Ramos (cell line): ENCODE results near the gene TRPM1.

Experiments
- in situ Hi-C: fragments of 300-500 bp; cut with MboI; formaldehyde crosslinking; loops from one replicate; pipeline ENCODE4 v1.14.3; 2022; ENCODE audit warnings: low sequenced_read_pairs; ENCODE audit not compliant: unreplicated experiment

TRPM1 gene

DNA sequence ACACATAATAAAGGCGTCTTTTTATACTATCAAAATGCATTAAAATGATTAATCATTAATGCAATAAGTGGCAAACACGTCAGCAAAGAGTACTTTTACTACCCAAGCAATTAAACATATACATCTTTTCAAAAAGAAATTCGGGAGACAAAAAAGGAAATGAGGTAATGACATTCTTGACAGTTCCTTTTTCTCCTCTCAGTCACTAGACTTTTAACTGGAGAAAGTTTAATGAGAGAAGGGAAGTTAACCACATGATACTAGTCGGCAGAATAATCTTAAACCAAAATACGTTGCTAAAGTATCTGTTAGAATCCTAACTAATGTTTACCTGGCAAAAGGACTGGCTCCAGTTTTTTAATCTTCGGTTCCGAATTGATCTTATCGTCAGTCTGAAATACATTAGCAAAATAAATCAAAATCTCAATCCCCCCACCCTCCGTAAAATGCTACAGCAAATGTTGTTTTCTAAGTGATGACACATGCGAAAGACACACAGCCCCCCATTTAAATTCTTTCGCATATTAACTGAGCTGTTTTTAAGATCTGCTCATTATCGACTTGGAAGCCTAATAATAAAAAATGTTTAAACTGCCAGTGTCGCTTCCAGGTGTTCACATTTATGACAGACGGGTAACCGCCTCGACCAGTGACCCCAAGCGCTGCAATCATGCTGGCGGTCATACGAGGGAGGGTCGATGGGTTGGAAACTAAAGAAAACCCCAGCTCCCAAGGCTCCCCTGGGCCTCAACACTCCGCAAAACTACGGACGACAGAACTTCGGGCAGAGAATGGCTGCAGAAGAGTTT lies 110.9 kb downstream of the TRPM1 start:
- in situ Hi-C loops, result no loop called here

GRCh38 chr15:30990036-30990435 lies 111.5 kb downstream of the TRPM1 start:
- in situ Hi-C loops, result no loop called here

DNA sequence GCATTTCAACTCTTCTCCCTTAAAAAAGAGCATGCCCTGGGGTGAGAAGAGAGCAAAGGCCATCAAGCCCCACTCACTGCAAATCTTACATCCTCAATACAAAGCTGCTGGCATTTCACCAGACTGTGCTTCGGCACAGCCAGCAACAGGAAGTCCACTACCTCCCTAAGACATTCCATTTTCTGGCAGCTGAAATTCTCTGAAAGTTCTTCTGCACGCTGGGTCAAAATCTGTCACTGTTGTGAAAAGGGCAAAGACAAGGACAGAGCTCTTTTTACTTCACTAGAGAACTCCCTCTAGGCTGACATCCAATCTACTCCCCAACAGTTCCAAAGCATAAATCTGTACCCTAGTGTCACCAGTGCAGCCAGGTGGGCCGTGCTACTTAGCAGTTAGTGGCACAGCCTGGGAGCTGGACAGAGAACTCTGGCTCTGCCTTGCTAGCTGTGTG lies 116.4 kb downstream of the TRPM1 start:
- in situ Hi-C loops, result no loop called here

DNA sequence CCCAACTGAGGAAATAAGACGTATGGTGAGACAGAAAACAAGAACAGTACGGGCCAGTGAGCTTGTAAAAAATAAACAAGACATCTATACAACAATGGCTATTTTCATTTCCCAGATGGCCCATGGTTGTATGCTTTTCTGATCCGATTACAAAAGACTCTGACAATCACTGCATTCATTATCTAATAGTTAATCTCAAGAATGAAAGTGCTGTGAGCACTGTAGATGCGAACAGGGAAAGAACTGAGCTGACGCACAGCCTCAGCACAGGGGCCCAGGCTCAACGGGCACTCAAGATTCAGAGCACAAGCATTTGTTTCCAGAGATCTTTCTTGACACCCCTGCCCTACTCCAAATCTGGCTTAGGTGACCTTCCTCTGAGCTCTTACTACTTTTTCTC lies 117.0 kb downstream of the TRPM1 start:
- in situ Hi-C loops, result no loop called here

GRCh38 chr15:30984118-30984517 lies 117.4 kb downstream of the TRPM1 start:
- in situ Hi-C loops, result no loop called here

DNA sequence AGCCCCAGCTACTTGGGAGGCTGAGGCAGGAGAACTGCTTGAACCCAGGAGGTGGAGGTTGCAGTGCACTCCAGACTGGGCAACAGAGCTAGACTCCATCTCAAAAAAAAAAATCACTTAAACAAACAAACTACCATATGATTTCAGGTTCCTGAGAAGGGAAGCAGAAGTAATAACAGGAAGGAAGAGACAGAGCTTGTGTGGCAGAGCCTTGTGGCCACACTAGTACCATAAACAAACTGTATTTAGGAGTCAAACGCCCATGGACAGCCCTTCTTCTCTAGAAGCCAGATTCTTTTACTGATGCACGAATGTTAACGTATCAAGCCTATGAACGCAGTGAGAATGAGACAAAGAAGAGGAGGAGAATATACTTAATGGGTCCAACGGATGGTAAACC lies 122.1 kb downstream of the TRPM1 start:
- in situ Hi-C loops, result no loop called here

GRCh38 chr15:30978328-30978727 lies 123.2 kb downstream of the TRPM1 start:
- in situ Hi-C loops, result no loop called here

GRCh38 chr15:30974112-30974511 lies 127.4 kb downstream of the TRPM1 start:
- in situ Hi-C loops, result no loop called here

DNA sequence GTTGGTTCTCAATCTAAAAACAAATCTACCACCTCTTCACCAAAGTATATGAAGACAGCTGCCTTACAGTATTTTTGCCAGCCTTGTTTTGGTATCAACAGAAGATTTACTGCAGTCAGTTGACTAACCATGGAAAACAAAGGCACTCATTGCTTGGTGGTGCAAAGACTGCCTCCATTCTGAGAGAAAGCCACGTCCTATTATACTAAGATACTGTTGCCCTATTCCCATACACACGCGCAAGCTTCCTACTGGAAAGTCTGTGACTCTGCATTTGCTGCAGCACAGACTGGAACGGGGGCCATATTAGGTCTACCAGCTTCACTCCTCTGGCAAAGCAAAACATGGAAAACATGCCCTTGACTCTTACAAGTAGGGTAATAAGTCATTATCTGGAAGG lies 128.1 kb downstream of the TRPM1 start:
- in situ Hi-C loops, result no loop called here

DNA sequence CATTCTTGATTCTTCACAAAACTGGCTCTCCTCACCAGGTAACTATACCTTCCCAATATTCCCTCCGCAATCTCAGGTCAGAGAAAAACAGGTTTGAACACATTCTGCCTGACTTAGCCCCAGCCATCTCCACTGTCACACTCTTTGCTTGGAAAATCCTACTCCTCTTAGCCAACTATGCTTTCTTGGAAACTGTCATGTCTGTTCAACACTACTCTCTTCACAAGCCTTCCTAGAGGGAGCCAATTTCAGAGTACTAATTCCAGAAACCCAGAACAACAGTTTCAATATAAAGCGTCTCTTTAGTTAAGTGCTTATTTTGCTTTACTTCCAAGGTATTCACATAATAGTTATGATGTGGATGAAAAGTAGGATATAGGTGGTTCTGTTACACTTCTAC lies 131.8 kb downstream of the TRPM1 start:
- in situ Hi-C loops, result no loop called here

- in situ Hi-C loops, result no loop called here
Measured at GRCh38 chr15:30963681-30964080, 137.8 kb downstream of the TRPM1 start.

DNA sequence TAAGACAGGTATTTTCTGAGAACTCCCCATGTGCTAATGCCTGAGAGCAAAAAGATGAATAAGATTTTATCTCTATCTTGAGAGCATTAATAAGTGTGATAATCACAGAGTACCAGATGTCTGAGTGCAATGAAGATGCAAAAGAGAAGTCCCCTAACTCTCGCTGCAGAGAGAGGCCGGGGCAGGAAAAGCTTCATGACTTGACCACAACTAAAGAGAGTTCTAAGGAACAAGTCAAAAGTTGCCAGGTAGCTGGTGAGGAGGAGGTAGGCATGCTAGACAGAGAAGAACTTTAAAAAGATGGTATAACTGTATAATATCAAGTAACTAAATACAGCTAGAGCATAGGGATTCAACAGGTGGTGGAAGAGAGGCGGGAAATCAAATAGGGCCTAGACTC lies 138.9 kb downstream of the TRPM1 start:
- in situ Hi-C loops, result no loop called here

DNA sequence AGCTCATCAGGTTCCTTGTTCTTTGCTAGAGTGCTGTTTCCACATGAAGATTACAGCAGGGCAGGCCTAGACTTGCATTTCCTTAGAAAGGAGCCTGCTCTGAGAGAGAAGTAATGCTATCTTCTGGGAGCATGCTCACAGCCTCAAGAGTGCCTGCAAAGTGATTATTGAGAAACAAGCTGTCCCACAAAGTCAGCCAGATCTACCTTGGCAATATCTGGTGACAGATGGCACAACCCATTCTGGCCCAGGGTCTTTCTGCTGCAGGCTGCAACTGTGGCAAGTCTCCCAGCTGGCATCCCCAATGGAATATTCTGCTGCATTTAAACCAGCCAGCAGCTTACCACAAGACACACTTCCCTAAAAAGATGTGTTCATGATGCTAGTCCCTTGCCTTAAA lies 139.4 kb downstream of the TRPM1 start:
- in situ Hi-C loops, result no loop called here

- in situ Hi-C loops, result no loop called here
Measured at GRCh38 chr15:30958219-30958618, 143.3 kb downstream of the TRPM1 start.

DNA sequence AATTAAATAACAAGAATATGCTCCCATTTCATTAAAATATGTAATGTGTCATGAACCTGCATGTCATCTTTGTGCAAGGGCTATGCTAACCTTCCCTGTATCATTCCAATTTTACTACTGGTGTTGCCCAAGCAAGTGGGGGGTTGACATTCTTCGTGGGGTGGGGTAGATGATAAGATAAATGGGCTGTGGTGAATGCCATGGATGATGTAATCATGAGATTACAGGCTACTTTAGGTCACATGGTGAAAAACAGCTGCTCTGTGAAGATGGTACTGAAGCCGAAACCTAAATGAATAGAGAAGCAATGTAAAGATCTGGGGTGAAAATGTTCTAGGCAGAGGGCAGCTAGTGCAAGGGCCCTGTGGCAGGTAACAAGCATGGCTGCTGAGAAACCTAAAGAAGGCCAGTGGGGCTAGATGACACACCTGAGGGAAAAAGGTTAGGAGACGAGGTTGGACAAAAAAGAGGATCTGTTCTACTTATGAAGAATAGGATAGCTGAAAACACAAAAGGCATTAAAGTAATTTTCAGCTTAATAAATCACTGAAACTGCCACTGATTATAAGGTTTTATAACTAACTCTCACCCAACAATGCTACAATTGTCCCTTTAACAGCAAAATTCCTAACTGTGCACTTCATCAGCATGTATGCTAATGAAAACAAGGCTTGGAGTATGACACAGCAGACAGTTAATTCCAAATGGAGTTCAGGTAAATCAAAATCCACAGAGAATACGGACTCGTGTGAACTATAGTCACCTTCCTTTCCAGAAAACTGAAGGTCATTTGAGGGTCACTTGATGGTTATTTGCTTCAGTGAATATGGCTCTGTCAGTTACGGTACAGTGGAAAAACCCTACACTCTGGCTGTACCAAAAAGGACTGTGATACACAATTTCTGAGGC lies 145.1 kb downstream of the TRPM1 start:
- in situ Hi-C loops, result no loop called here

DNA sequence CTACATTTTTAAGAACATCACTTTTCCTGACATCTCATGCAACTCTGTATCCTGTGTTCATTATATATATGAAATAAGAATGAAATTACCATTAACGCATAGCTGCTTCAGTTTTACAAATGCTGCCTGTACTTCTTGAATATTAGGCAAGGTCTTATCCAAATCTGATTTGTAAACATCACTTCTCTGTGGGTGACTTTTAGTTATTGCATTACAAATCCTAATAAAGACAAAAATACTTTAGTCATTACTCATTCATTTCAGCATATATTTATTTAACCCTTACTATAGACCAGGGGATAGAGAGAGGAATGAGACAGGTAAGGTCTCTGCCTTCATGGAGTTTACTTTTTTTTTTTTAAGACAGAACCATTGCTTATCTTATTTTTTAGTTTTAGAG lies 146.9 kb downstream of the TRPM1 start:
- in situ Hi-C loops, result no loop called here

GRCh38 chr15:30953731-30954378 lies 147.7 kb downstream of the TRPM1 start:
- in situ Hi-C loops, result no loop called here

DNA sequence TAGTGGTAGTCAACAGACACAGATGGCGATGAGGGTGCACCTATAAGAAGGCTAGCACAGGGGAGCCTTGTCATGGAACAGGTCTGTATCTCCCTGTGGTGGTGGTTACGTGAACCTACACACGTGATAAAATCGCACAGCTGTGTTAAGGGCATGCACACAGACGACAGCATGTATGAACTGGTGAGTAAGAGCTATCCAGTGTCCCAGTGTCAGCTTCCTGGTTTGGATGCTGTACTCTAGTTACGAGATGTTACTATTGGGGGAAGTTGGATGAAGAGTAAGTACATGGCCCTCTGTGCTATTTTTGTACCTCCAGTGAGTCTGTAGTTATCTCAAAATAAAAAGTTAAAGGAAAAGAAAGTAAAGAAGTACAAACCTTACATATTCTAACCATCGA lies 148.3 kb downstream of the TRPM1 start:
- in situ Hi-C loops, result no loop called here
